ENCODE data around the gene APOL5.

The APOL5 gene

DNA sequence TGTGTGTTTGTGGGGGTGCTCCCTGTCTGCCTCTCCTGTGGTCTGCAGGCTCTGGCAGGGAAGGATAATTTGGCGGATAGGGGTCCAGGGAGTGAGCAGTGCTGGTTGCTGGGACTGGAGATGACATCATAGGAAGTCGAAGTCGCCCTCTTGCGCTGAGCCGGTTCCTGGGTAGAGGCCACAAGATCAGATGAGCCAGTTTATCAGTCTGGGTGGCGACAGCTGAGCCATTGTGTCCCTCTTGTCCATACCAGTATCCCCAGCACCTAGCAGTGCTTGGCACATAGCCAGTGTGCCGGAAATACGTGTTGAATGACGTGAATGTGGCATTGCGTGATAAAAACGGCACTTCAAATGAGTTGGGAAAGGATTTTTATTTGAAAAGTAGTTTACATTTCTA, 9.8 kb downstream of the APOL5 start:
- no peak for DNase-seq (ENCODE audit: low read depth)
- no peak overlapping the region for H3K4me3 ChIP-seq (ENCODE audit: low read depth, low read length)
- TF ChIP-seq, protein P1, sequence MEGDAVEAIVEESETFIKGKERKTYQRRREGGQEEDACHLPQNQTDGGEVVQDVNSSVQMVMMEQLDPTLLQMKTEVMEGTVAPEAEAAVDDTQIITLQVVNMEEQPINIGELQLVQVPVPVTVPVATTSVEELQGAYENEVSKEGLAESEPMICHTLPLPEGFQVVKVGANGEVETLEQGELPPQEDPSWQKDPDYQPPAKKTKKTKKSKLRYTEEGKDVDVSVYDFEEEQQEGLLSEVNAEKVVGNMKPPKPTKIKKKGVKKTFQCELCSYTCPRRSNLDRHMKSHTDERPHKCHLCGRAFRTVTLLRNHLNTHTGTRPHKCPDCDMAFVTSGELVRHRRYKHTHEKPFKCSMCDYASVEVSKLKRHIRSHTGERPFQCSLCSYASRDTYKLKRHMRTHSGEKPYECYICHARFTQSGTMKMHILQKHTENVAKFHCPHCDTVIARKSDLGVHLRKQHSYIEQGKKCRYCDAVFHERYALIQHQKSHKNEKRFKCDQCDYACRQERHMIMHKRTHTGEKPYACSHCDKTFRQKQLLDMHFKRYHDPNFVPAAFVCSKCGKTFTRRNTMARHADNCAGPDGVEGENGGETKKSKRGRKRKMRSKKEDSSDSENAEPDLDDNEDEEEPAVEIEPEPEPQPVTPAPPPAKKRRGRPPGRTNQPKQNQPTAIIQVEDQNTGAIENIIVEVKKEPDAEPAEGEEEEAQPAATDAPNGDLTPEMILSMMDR (IDR thresholded peaks at IDR 0.05; ENCODE audit: low read depth, low read length, missing control alignments) = no peak

DNA sequence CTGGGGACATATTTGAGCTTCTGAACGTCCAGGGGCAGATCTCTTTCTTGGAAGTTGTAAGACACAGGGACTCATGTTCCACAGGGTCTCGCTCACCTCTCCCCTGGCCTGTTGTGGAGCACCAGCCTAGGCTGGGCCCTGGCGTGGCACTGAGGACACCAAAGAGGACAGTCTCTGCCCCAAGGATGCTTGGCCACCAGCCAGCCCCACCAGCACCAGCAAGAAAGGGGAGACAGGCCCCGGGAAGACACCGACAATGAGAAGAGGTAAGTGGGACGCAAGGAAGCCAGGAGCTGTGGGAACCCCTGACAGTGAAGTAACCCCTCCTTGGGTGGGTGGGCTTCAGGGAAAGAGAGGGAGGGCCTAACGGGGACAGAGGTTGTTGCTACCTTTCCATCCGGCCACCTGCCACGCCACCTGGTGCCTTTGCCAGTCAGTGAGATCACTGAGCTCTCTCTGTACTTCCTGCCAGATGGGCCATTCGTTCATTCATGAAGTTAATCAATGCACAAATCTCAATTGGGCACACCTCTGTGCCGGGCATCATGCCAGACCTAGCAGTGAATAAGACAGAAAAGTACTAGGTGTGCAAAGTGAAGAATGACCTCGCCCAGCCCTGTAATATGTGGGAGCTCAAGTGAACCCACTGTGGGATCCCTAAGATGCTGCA, 11.1 kb downstream of the APOL5 start:
- H3K4me3 ChIP-seq (ENCODE audit: low read depth, low read length) = no peak overlapping the region
- TF ChIP-seq, protein P1 (IDR thresholded peaks at IDR 0.05; ENCODE audit: low read depth, low read length, missing control alignments) = no peak
- DNase-seq (ENCODE audit: low read depth) = no peak

DNA sequence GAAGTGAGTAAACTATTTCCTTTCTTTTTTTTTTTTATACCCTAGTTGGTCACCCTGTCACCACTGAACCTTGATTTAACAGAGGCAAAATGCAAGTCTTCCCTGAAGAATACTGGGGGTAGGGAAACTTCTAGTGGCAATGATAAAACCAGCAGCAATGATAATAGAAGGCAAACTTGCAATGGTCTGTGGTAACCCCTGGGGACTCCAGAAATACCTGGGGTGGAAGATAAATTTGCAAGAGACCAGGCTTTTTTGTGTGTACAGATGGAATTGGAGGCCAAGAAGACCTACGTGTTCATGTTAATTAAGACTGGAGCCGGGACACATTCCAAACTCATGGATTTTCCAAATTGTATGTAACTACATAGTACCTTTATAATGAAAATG, 11.6 kb downstream of the APOL5 start:
- no peak for DNase-seq (ENCODE audit: low read depth)
- TF ChIP-seq, protein P1 (IDR thresholded peaks at IDR 0.05; ENCODE audit: low read depth, low read length, missing control alignments) = no peak
- no peak overlapping the region for H3K4me3 ChIP-seq (ENCODE audit: low read depth, low read length)

DNA sequence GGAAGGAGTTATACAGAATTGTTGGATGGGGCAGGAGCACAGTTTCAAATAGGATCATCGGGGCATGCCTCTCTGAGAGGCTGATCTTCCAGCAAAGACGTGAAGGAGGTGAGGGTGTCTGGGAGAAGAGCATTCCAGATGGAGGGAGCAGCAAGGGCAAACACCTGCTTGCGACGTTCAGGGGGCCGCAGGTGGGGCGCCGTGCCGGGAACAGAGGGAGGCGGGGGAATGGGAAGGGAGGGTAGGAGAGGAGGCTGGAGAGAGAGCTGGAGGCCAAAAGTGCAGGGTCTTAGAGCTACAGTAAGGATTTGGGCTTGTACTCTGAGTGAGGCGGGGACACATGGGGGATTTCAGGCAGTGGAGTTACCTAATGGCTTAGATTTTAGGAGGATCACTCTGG, 13.6 kb downstream of the APOL5 start:
- TF ChIP-seq, protein P1 (IDR thresholded peaks at IDR 0.05; ENCODE audit: low read depth, low read length, missing control alignments) = no peak
- no peak for DNase-seq (ENCODE audit: low read depth)
- H3K4me3 ChIP-seq (ENCODE audit: low read depth, low read length) = no peak overlapping the region

DNA sequence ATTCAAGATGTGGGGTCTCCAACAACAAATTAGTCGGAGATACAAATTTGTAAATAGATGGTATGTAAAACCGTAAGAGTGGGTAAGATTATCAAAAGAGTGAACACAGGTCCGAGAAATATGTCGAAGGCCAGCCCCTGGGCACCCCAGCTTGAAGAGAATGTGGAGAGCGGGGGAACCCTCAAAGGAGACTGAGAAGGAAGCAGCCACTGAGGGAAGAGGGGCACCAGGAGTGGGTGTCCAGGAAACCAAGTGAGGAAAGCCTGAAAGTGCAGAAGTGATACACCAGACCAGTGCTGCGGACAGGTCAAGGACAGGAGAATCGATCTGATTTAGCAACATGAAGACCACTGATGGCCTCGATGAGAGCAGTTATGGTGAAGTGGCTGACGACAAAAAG, 14.4 kb downstream of the APOL5 start:
- TF ChIP-seq, protein P1 (IDR thresholded peaks at IDR 0.05; ENCODE audit: low read depth, low read length, missing control alignments) = no peak
- DNase-seq (ENCODE audit: low read depth) = no peak

DNA sequence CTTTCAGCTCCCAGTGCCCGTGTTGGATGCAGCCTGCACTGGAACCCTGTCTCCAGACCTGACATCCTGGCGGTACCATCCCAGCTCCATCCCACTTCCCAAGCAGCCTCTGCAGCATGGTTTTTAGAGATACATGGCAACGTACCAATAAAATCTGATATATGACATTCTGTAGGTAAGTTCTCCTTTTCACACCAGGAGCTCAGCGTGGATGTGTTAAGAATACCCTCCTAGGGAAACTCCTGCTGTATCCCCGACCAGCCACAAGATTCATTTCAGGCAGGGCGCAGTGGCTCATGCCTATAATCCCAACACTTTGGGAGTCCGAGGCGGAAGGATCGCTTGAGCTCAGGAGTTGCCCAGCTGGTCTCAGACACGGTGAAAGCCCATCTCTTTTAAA, 15.4 kb downstream of the APOL5 start:
- no peak for DNase-seq (ENCODE audit: low read depth)
- no peak overlapping the region for H3K4me3 ChIP-seq (ENCODE audit: low read depth, low read length)
- TF ChIP-seq, protein P1 (IDR thresholded peaks at IDR 0.05; ENCODE audit: low read depth, low read length, missing control alignments) = no peak

More for the DNA sequence above, 14.4 kb downstream of the APOL5 start:
- H3K4me3 ChIP-seq (ENCODE audit: low read depth, low read length) = no peak overlapping the region

Measured in GM12864 (cell line).